Measurements from ENCODE around the gene TGIF2. TPM values are rescaled to one million over a fixed set of nuclear protein-coding genes. Genes with fewer than 3 reads are reported as not detected.

The TGIF2 gene
- total RNA-seq, 1 experiment from 2014 or later = 17.1 TPM

DNA sequence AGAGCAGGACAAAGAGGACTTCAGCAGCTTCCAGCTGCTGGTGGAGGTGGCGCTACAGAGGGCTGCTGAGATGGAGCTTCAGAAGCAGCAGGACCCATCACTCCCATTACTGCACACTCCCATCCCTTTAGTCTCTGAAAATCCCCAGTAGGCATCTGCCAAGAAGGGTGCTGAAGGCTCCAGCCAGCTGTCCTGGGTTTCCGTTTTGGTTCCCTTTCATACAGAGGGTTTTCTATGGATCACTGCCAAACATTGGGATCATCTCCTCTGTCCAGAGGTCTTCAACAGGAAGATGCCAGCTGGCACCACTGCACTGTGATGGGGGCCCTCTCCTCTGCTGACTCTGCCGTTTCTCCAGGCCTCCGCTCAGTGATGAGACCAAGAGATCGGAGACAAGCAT, 17.9 kb downstream of the TGIF2 start:
- no peak overlapping the region for H3K4me2 ChIP-seq (ENCODE audit: low read length)
- no peak overlapping the region for H3K9ac ChIP-seq (ENCODE audit: low read length)
- ATAC-seq (no peak), DNase-seq (ENCODE audit: low read depth, low spot score) (no peak)
- no peaks in the 10 kb centered on the region for H3K9me2 ChIP-seq (ENCODE audit: insufficient read depth)
- ChIA-PET CTCF (interaction anchor here (1.9 kb wide), 1 partner anchor 14 kb away, joined by 12 read pairs; the partner anchor contains the start of gene RAB5IF), POLR2A (no interaction called here), RAD21 (ENCODE audit: low non-redundant PET in 1 of 2, low total read pairs in 2 of 2, uncharacterized antibody in 2 of 2, unreplicated experiment in 2 of 2) (no interaction called here)
- no peaks in the 10 kb centered on the region for H3K27me3 ChIP-seq (ENCODE audit: insufficient read depth, low read length)
- no TSS peak for BruUV-seq (replicated peaks)
- H3K27ac ChIP-seq (ENCODE audit: low read depth, low read length) = no peak overlapping the region
- peaks cover 5 to 9% of the 10 kb centered on the region in 2 experiments; a peak in 3 of 4 replicates for H3K4me1 ChIP-seq (ENCODE audit: control insufficient read depth in 1 of 2, insufficient read depth in 2 of 2, low read length in 2 of 2)
- no peak overlapping the region for H3K4me3 ChIP-seq (replicated peaks in 1 of 2; ENCODE audit: low read depth in 1 of 2, low read length in 2 of 2)
- H2AFZ ChIP-seq (ENCODE audit: low read depth, low read length, poor library complexity, severe bottlenecking) = no peak overlapping the region
- no peaks in the 10 kb centered on the region for H3K79me2 ChIP-seq (ENCODE audit: insufficient read depth, low read length)
- TF ChIP-seq EZH2phosphoT487 (IDR thresholded peaks at IDR 0.05; ENCODE audit: borderline replicate concordance) (no peak), YY1 (IDR thresholded peaks at IDR 0.05; ENCODE audit: extremely low read depth, insufficient replicate concordance, low read depth, low read length) (no peak), SRF (IDR thresholded peaks at IDR 0.05; ENCODE audit: low read depth) (no peak), EZH2 (IDR thresholded peaks at IDR 0.05) (no peak), ELF1 (IDR thresholded peaks at IDR 0.05; ENCODE audit: borderline replicate concordance, low read depth) (no peak), RAD21 (IDR thresholded peaks at IDR 0.05; ENCODE audit: low read depth) (no peak), POLR2A (IDR thresholded peaks at IDR 0.05; ENCODE audit: borderline replicate concordance, extremely low read depth, insufficient read depth, insufficient read length) (no peak), EGR1 (IDR thresholded peaks at IDR 0.05; ENCODE audit: low read depth) (no peak), TCF7L2 (IDR thresholded peaks at IDR 0.05; ENCODE audit: borderline replicate concordance, extremely low read depth, insufficient read depth, insufficient read length) (no peak)
- TF ChIP-seq, protein P1, sequence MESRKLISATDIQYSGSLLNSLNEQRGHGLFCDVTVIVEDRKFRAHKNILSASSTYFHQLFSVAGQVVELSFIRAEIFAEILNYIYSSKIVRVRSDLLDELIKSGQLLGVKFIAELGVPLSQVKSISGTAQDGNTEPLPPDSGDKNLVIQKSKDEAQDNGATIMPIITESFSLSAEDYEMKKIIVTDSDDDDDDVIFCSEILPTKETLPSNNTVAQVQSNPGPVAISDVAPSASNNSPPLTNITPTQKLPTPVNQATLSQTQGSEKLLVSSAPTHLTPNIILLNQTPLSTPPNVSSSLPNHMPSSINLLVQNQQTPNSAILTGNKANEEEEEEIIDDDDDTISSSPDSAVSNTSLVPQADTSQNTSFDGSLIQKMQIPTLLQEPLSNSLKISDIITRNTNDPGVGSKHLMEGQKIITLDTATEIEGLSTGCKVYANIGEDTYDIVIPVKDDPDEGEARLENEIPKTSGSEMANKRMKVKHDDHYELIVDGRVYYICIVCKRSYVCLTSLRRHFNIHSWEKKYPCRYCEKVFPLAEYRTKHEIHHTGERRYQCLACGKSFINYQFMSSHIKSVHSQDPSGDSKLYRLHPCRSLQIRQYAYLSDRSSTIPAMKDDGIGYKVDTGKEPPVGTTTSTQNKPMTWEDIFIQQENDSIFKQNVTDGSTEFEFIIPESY (IDR thresholded peaks at IDR 0.05; ENCODE audit: extremely low read depth, insufficient replicate concordance, low read length) = no peak
- H3K9me3 ChIP-seq (ENCODE audit: control insufficient read depth in 1 of 2, insufficient read depth in 1 of 2, low read depth in 1 of 2, low read length in 2 of 2) = no peaks in the 10 kb centered on the region
- no peaks in the 10 kb centered on the region for H3K36me3 ChIP-seq (ENCODE audit: control insufficient read depth in 1 of 2, insufficient read depth in 2 of 2, low read length in 2 of 2)
- intact Hi-C loops (cut with micrococcal nuclease) = no loop called here
- no peaks in the 10 kb centered on the region for H4K20me1 ChIP-seq (ENCODE audit: insufficient read depth)
